Smooth muscle cell (in vitro differentiated cells): ENCODE measurements around the gene KNDC1. TPM values are rescaled to one million over a fixed set of nuclear protein-coding genes. Genes with fewer than 3 reads are reported as not detected.

Experiments
- DNase-seq: peaks from one replicate; lab custom pipeline; 2025; ENCODE audit not compliant: unreplicated experiment; lab: John Stamatoyannopoulos, UW
- H2AFZ ChIP-seq: fragments of 200-600 bp; sonication (generic); 2 replicates; pipeline ENCODE4 v1.6.0; 2016; ENCODE audit warnings: antibody characterized with exemption, low read depth, mild to moderate bottlenecking
- H3F3A ChIP-seq: fragments of 200-600 bp; sonication (generic); 2 replicates; pipeline ENCODE4 v1.6.0; 2017; ENCODE audit warnings: antibody characterized with exemption, low read depth
- H3K27ac ChIP-seq: fragments of 200-600 bp; sonication (generic); 2 replicates; pipeline ENCODE4 v1.5.1; 2016; ENCODE audit warnings: low read depth, mild to moderate bottlenecking
- H3K27me3 ChIP-seq: fragments of 200-600 bp; sonication (generic); 2 replicates; pipeline ENCODE4 v1.6.1; 2016; ENCODE audit warnings: low read depth, mild to moderate bottlenecking
- H3K36me3 ChIP-seq: fragments of 200-600 bp; sonication (generic); 2 replicates; pipeline ENCODE4 v1.5.1; 2016; ENCODE audit warnings: low read depth
- H3K4me1 ChIP-seq: fragments of 200-600 bp; sonication (generic); 2 replicates; pipeline ENCODE4 v1.5.1; 2016; ENCODE audit warnings: low read depth
- H3K4me2 ChIP-seq: fragments of 200-600 bp; sonication (generic); 2 replicates; pipeline ENCODE4 v1.6.0; 2016; ENCODE audit warnings: mild to moderate bottlenecking
- H3K4me3 ChIP-seq: fragments of 200-600 bp; sonication (generic); 2 replicates; pipeline ENCODE4 v1.5.1; 2016; ENCODE audit warnings: mild to moderate bottlenecking
- H3K79me2 ChIP-seq: fragments of 200-600 bp; sonication (generic); 2 replicates; pipeline ENCODE4 v1.6.0; 2016; ENCODE audit warnings: low read depth, mild to moderate bottlenecking
- H3K9ac ChIP-seq: fragments of 200-600 bp; sonication (generic); 2 replicates; pipeline ENCODE4 v1.6.0; 2016; ENCODE audit warnings: low read depth
- H3K9me3 ChIP-seq: fragments of 200-600 bp; sonication (generic); replicated peaks from 2 replicates; pipeline ENCODE4 v1.5.1; 2016; ENCODE audit warnings: low read depth
- H4K20me1 ChIP-seq: fragments of 200-600 bp; sonication (generic); 2 replicates; pipeline ENCODE4 v1.6.0; 2016; ENCODE audit warnings: low read depth
- CTCF ChIP-seq: fragments of 200-600 bp; sonication (generic); IDR thresholded peaks from 2 replicates; pipeline ENCODE4 v1.5.1; 2017; ENCODE audit warnings: borderline replicate concordance, mild to moderate bottlenecking, antibody characterized with exemption; ENCODE audit not compliant: insufficient read depth, poor library complexity, severe bottlenecking
- WGBS: methylation state at CpG from one replicate; pipeline ENCODE4 v1.1.7; 2016; ENCODE audit warnings: low lambda C conversion rate; 5-methylcytosine and 5-hydroxymethylcytosine counted together
- polyA plus RNA-seq: library from polyadenylated mRNA; unstranded; fragments of >200 nt; fragmentation: Nextera tagmentation; extraction: Ambion mirVana; gene quantifications from 2 replicates; pipeline ENCODE4 v1.2.1, GENCODE V29; 2016
- total RNA-seq: library from RNA; depleted of rRNA; stranded (reverse); fragments of >200 nt; gene quantifications from 2 replicates; pipeline ENCODE4 v1.2.3, GENCODE V29; 2014

Gene KNDC1
- total and polyA plus RNA-seq, 2 experiments from 2014 or later, result 2.3 to 3.1 TPM

GRCh38 chr10:133185421-133185820 lies 25.4 kb downstream of the KNDC1 start:
- DNase-seq, result no peak
- H3K4me3 ChIP-seq, result no peak overlapping the region
- H3K9me3 ChIP-seq, result no peaks in the 10 kb centered on the region
- 87% methylated on average over 11 of the region's 11 CpGs for WGBS
- no peaks in the 10 kb centered on the region for H4K20me1 ChIP-seq
- no peaks in the 10 kb centered on the region for H3F3A ChIP-seq
- no peak overlapping the region for H3K9ac ChIP-seq
- no peak overlapping the region for H3K4me2 ChIP-seq
- H3K27ac ChIP-seq, result no peak overlapping the region
- H3K36me3 ChIP-seq, result no peaks in the 10 kb centered on the region
- H3K4me1 ChIP-seq, result no peaks in the 10 kb centered on the region
- no peak overlapping the region for H2AFZ ChIP-seq
- no peaks in the 10 kb centered on the region for H3K79me2 ChIP-seq
- no peaks in the 10 kb centered on the region for H3K27me3 ChIP-seq
- no peak for TF ChIP-seq CTCF

GRCh38 chr10:133185916-133186315 lies 25.9 kb downstream of the KNDC1 start:
- Histone ChIP-seq H3K4me3 (no peak overlapping the region), H3K4me1 (no peaks in the 10 kb centered on the region), H3K9ac (no peak overlapping the region), H3K27me3 (no peaks in the 10 kb centered on the region), H3K4me2 (no peak overlapping the region), H2AFZ (no peak overlapping the region), H3F3A (no peaks in the 10 kb centered on the region), H4K20me1 (no peaks in the 10 kb centered on the region), H3K79me2 (no peaks in the 10 kb centered on the region), H3K9me3 (no peaks in the 10 kb centered on the region), H3K27ac (no peak overlapping the region), H3K36me3 (no peaks in the 10 kb centered on the region)
- no peak for DNase-seq
- WGBS, result 95% methylated on average over 22 of the region's 27 CpGs
- TF ChIP-seq CTCF, result no peak

- no peaks in the 10 kb centered on the region for H3K9me3 ChIP-seq
These were observed 26.5 kb downstream of the KNDC1 start for GRCh38 chr10:133186416-133187090.

More at GRCh38 chr10:133186416-133187090, 26.5 kb downstream of the KNDC1 start:
- H3K9ac ChIP-seq, result no peak overlapping the region
- H3K27me3 ChIP-seq, result no peaks in the 10 kb centered on the region
- no peaks in the 10 kb centered on the region for H3K36me3 ChIP-seq
- no peak for DNase-seq
- H4K20me1 ChIP-seq, result no peaks in the 10 kb centered on the region
- H3K4me1 ChIP-seq, result no peaks in the 10 kb centered on the region
- WGBS, result 84% methylated on average over 34 of the region's 34 CpGs
- H3F3A ChIP-seq, result no peaks in the 10 kb centered on the region
- no peak for TF ChIP-seq CTCF
- no peak overlapping the region for H3K4me3 ChIP-seq
- no peak overlapping the region for H3K27ac ChIP-seq
- H2AFZ ChIP-seq, result no peak overlapping the region
- H3K4me2 ChIP-seq, result no peak overlapping the region
- no peaks in the 10 kb centered on the region for H3K79me2 ChIP-seq
